GM13977 (cell line): Measurements from ENCODE around the gene KCNQ2.

Experiments used
- DNase-seq: peaks from one replicate; pipeline ENCODE4 v3.0.0; 2012; ENCODE audit warnings: low spot score
- CTCF ChIP-seq: IDR thresholded peaks from 2 replicates; pipeline ENCODE4 v1.5.1; 2012; ENCODE audit warnings: mild to moderate bottlenecking, control low read depth; ENCODE audit not compliant: insufficient read depth; ENCODE audit errors: extremely low read depth, missing control alignments
- in situ Hi-C: fragments of 300-500 bp; cut with MboI; formaldehyde crosslinking; loops from one replicate; pipeline ENCODE4 v1.12.0; 2022; ENCODE audit warnings: low sequenced_read_pairs, low pct_unique_long_range_greater_than_20kb, mixed read lengths, inconsistent platforms; ENCODE audit not compliant: unreplicated experiment

KCNQ2 gene

GRCh38 chr20:63478346-63479302 is 6.2 kb upstream of the KCNQ2 start:
- in situ Hi-C loops: no loop called here
- TF ChIP-seq CTCF: no peak

GRCh38 chr20:63477944-63478343 is 5.5 kb upstream of the KCNQ2 start:
- in situ Hi-C loops: no loop called here
- no peak for DNase-seq
- no peak for TF ChIP-seq CTCF

More at GRCh38 chr20:63478346-63479302, 6.2 kb upstream of the KCNQ2 start:
- no peak for DNase-seq

GRCh38 chr20:63477061-63477616 is 4.7 kb upstream of the KCNQ2 start:
- no peak for TF ChIP-seq CTCF
- in situ Hi-C loops: no loop called here
- no peak for DNase-seq

GRCh38 chr20:63475209-63475608 is 2.8 kb upstream of the KCNQ2 start:
- no peak for TF ChIP-seq CTCF
- DNase-seq: no peak
- in situ Hi-C loops: no loop called here

- in situ Hi-C loops: no loop called here
- TF ChIP-seq CTCF: no peak
- DNase-seq: no peak
Observed at GRCh38 chr20:63473555-63474449, 1.3 kb upstream of the KCNQ2 start.

- in situ Hi-C loops: no loop called here
- DNase-seq: no peak
- no peak for TF ChIP-seq CTCF
Observed at GRCh38 chr20:63472862-63473390, 471 bp upstream of the KCNQ2 start.
